Right lung (tissue), 5 donors: Measurements from ENCODE around the gene FNBP1L. TPM values are rescaled to one million over a fixed set of nuclear protein-coding genes. Genes with fewer than 3 reads are reported as not detected.

Experiments used
- DNase-seq, 2 donors: peaks; one replicate each; pipeline ENCODE4 v3.0.0-alpha.2; 2013
- polyA plus RNA-seq, 5 donors: library from polyadenylated mRNA; unstranded; fragments of 120-200 nt; gene quantifications; one replicate each; pipeline versions ENCODE4 v1.2.1 to v1.2.3, GENCODE V29; 2013; ENCODE audit warnings: inconsistent platforms in 1 of 5, low replicate concordance in 1 of 5; ENCODE audit not compliant: insufficient read length in 5 of 5, insufficient read depth in 1 of 5

Gene FNBP1L
- polyA plus RNA-seq, 5 donors, result 86.7 to 136 (median 123) TPM

GRCh38 chr1:93569489-93569888, 121.6 kb downstream of the FNBP1L start:
- DNase-seq, result no peak

- no peak for DNase-seq
These were observed 123.8 kb downstream of the FNBP1L start for GRCh38 chr1:93571623-93572310.

- DNase-seq, result no peak
These were observed 126.1 kb downstream of the FNBP1L start for GRCh38 chr1:93573940-93574469.

GRCh38 chr1:93574511-93574910, 126.6 kb downstream of the FNBP1L start:
- DNase-seq, result no peak

- no peak for DNase-seq
These were observed 127.1 kb downstream of the FNBP1L start for GRCh38 chr1:93574991-93575390.

GRCh38 chr1:93575621-93576284, 127.8 kb downstream of the FNBP1L start:
- DNase-seq, result no peak

- peak in 1 of 2 donors; percentile 47 for DNase-seq
These were observed 128.4 kb downstream of the FNBP1L start for GRCh38 chr1:93576346-93576745.

- DNase-seq, result no peak
These were observed 128.8 kb downstream of the FNBP1L start for GRCh38 chr1:93576746-93577145.

- no peak for DNase-seq
These were observed 129.9 kb downstream of the FNBP1L start for GRCh38 chr1:93577536-93578432.

- DNase-seq, result no peak
These were observed 130.5 kb downstream of the FNBP1L start for GRCh38 chr1:93578433-93578830.

- no peak for DNase-seq
These were observed 131.2 kb downstream of the FNBP1L start for GRCh38 chr1:93578911-93579825.

- DNase-seq, result no peak
These were observed 132.0 kb downstream of the FNBP1L start for GRCh38 chr1:93579891-93580290.

- no peak for DNase-seq
These were observed 134.3 kb downstream of the FNBP1L start for GRCh38 chr1:93581917-93582850.

GRCh38 chr1:93584261-93585003, 136.5 kb downstream of the FNBP1L start:
- no peak for DNase-seq

- DNase-seq, result peak; percentile 55 to 67
These were observed 137.4 kb downstream of the FNBP1L start for GRCh38 chr1:93585059-93585966.

GRCh38 chr1:93587354-93587753, 139.4 kb downstream of the FNBP1L start:
- no peak for DNase-seq

GRCh38 chr1:93588206-93588605, 140.3 kb downstream of the FNBP1L start:
- no peak for DNase-seq

- no peak for DNase-seq
These were observed 141.0 kb downstream of the FNBP1L start for GRCh38 chr1:93588955-93589354.
